Activated naive CD4-positive, alpha-beta T cell treated with anti-CD3 and anti-CD28 coated beads for 36 hours (primary cell): Measurements from ENCODE around the gene GH2. TPM values are rescaled to one million over a fixed set of nuclear protein-coding genes. Genes with fewer than 3 reads are reported as not detected.
"Not testable (repeated sequence)": the region's sequence is repeated elsewhere in the genome, so short reads cannot be mapped to it uniquely, and the experiment has no call there.

Source experiments
- CTCF ChIA-PET: fragments of 350-600 bp; sonication (Branson Sonifier 250); formaldehyde crosslinking; loops from one replicate; lab custom pipeline; 2021; ENCODE audit warnings: antibody characterized with exemption; lab: Charles Lee
- DNase-seq: peaks from one replicate; pipeline ENCODE4 v3.0.0-alpha.2; 2020
- H3K27ac Mint-ChIP-seq: one replicate; pipeline ENCODE4 v1.8.0; 2021; ENCODE audit warnings: mild to moderate bottlenecking, mixed read lengths
- H3K27me3 Mint-ChIP-seq: one replicate; pipeline ENCODE4 v1.8.0; 2021; ENCODE audit warnings: low read depth, mixed read lengths
- H3K36me3 Mint-ChIP-seq: one replicate; pipeline ENCODE4 v1.8.0; 2021; ENCODE audit warnings: low read depth, mixed read lengths
- H3K4me1 Mint-ChIP-seq: one replicate; pipeline ENCODE4 v1.8.0; 2021; ENCODE audit warnings: low read depth, mixed read lengths
- H3K4me3 Mint-ChIP-seq: one replicate; pipeline ENCODE4 v1.8.0; 2021; ENCODE audit warnings: mild to moderate bottlenecking, moderate library complexity, mixed read lengths
- H3K9me3 Mint-ChIP-seq: one replicate; pipeline ENCODE4 v1.8.0; 2021; ENCODE audit warnings: mixed read lengths
- intact Hi-C: fragments of 100-400 bp; cut with micrococcal nuclease; formaldehyde crosslinking; loops from one replicate; pipeline ENCODE4 v1.15.1; 2023
- total RNA-seq, 2 experiments: library from RNA; stranded (reverse); gene quantifications; one replicate each; pipeline ENCODE4 v1.2.3, GENCODE V29; 2021

The GH2 gene
- total RNA-seq = not detected

DNA sequence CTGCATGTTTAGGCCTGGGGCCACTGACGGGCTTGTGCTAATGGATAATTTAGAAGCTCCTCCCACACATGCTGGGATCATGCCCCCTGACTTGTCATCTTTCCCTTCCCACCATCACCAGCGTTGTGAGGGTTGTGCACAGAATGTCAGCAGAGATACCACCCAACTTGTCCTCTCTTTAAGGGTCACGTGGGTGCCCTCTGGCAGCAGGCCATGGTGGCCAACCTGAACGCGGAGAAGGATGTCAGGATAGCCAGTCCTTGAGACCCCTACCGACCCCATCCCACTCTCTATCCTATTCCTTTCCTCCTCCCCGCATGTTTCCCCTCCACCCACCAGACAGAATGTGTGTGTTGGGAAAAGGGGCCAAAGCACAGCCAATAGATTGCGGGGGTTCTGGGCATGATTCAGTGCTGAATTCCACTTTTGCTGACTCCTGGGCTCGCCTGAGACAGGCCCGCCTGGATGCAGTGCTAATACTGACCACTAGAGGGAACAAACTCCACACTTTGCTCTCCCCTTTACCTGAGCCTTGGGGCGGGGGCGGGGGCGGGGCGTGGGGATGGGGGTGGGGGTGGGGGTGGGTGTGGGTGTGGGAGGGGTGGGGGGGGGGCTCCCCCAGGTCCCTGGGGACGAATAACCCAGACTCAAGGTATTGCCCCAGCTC is at the start of gene GH2:
Gene GH2 (minus strand): TSS at position 10 of the 667 bp plus-strand sequence. CDS start 143 bp downstream, outside the sequence.
- Mint-ChIP-seq H3K4me1 (peaks cover 2% of the 10 kb centered on the region), H3K4me3 (no peak within 1 kb of the TSS), H3K36me3 (no peaks in the 10 kb centered on the region), H3K9me3 (no peaks in the 10 kb centered on the region), H3K27me3 (no peaks in the 10 kb centered on the region), H3K27ac (no peak within 1 kb of the TSS)
- intact Hi-C loops = no loop called here
- DNase-seq = peak; percentile 79
- CTCF ChIA-PET = interaction anchor here (0.6 to 1.8 kb wide), 10 partner anchors 8 to 663 kb away, joined by 3 to 9 read pairs (median 3); no protein-coding TSS in a partner anchor

DNA sequence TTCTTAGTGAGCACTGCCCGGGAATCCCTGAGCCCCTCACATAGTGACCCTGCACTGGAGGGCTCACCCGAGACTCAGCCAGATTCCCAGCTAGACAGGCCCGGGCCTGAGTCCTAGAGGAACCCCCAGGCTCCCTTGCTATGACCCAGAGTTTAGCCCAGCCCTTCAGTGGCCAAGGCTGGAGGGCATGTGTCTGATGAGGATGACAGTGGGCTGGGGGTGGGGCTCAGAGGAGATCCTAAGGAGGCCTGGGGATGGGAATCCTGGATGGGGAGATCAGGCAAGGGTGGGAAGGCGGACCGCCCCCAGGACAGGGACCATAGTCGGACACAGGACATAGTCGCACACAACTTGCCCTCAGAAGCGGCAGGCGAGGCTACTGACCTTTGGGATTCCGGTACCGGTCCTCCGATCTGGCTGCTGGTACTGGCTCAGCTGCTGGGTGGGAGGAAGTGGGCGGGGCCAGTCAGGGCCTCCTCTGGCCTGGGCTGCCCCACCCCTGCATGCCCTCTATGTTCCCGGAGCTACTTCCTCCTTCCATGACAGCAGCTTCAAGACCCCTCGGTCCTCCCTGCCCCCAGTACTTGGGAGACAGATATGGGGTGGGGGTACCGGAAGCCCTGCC is 49.3 kb upstream of the GH2 start:
- peak overlapping the region; percentile 76 for H3K27ac Mint-ChIP-seq
- peak overlapping the region; percentile 93 for H3K4me3 Mint-ChIP-seq

DNA sequence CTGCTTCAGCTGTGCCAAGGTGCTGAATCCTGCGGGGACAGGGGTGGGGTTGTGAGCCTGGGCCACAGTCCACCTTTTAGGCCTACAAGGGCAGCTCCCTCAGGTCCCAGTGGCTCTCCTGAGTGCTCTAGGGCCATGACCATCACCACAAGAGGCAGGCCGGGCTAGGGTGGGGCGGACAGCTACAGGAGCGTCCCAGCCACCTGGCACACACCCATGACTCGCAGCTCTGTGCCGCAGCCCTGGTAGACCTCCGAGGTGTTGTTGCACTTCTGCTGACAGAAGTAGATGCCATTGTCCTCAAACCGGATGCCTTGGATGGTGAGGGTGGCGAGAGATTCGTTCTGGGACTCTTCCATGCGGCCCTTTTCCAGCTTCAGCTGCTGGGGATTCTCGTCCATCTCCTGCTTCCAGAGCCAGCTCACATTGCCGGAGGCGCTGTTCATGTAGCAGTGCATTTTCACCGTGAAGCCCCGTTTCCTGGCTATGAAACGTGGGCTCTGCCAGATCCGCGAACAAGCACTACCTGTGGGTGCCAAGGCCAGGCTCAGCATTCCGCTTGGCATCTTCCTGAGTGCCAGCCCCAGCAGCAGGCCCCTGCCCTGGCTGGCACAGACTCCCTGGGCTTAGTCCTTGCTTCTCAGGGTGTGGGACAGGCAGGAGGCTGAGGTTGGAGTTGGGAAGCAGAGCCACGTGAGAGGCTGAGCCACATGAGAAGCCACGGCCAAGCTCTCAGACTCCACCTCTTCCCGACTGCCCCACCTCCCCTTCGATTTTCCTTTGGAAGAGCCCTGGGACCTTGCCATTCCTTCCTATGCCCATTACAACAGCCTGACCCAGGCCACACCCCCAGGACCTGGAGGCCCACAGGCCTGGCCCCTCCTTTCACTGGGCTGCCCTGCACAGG is 48.4 kb upstream of the GH2 start:
- Mint-ChIP-seq H3K4me3 (no peak overlapping the region), H3K4me1 (peaks cover 17% of the 10 kb centered on the region), H3K27me3 (no peaks in the 10 kb centered on the region), H3K9me3 (no peaks in the 10 kb centered on the region), H3K36me3 (peaks cover 7% of the 10 kb centered on the region), H3K27ac (no peak overlapping the region)
- DNase-seq = no peak
- CTCF ChIA-PET = interaction anchor here (1.1 to 5.5 kb wide), 4 partner anchors 11 to 149 kb away, joined by 3 to 50 read pairs (median 7); partner anchors contain the start of genes CSHL1 and GH1
- intact Hi-C loops = loop anchor here (5.0 kb wide), 1 partner anchor 97 kb away; no protein-coding TSS in a partner anchor

More for the DNA sequence above, 49.3 kb upstream of the GH2 start:
- H3K36me3 Mint-ChIP-seq = peaks cover 7% of the 10 kb centered on the region
- no peaks in the 10 kb centered on the region for H3K27me3 Mint-ChIP-seq
- peaks cover 17% of the 10 kb centered on the region for H3K4me1 Mint-ChIP-seq
- CTCF ChIA-PET = interaction anchor here (1.0 to 5.5 kb wide), 6 partner anchors 12 to 148 kb away, joined by 3 to 50 read pairs (median 11); partner anchors contain the start of genes CSHL1 and GH1
- intact Hi-C loops = loop anchor here (5.0 kb wide), 1 partner anchor 96 kb away; no protein-coding TSS in a partner anchor
- H3K9me3 Mint-ChIP-seq = no peaks in the 10 kb centered on the region
- peak; percentile 68 for DNase-seq

DNA sequence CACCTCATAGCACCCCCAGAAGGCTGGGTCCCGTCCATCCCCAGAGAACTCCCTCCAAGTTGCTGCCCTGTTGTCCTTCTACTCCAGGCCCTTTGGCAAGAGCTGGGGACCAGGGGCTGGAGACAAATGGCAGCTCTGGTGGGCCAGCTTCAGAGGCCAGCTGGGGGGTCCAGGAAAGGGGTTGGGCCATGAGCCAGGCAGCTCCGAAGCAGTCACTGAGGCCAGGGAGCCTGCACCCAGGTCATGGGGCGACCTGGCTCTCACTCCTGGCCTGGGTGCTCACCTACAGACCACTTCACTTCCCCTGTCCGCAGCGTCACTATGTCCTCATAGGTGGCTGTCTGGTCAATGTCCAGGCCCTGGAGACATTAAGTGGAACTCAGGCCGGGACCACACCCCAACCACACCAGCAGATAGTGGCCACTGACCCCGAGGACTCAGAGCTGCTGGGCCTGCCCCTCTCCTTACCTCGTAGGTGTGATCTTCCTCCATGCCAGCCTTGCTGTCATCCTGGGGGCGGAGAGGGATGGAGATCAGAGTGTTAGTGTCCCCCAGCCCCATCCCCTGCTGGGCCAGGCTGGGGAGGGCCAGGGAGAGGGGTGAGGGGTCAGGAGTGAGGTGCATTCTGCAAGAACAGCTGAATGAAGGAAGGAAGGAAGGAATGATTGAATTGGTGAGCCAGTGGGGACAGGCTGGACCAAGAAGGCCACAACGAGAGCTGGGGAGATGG is 47.4 kb upstream of the GH2 start:
- no peaks in the 10 kb centered on the region for H3K27me3 Mint-ChIP-seq
- no peak for DNase-seq
- H3K36me3 Mint-ChIP-seq = peaks cover 7% of the 10 kb centered on the region
- peaks cover 17% of the 10 kb centered on the region for H3K4me1 Mint-ChIP-seq
- no peak overlapping the region for H3K4me3 Mint-ChIP-seq
- CTCF ChIA-PET = interaction anchor here (0.6 to 5.5 kb wide), 5 partner anchors 10 to 97 kb away, joined by 3 to 50 read pairs (median 7); partner anchors contain the start of gene GH1
- intact Hi-C loops = no loop called here
- no peaks in the 10 kb centered on the region for H3K9me3 Mint-ChIP-seq
- H3K27ac Mint-ChIP-seq = no peak overlapping the region

DNA sequence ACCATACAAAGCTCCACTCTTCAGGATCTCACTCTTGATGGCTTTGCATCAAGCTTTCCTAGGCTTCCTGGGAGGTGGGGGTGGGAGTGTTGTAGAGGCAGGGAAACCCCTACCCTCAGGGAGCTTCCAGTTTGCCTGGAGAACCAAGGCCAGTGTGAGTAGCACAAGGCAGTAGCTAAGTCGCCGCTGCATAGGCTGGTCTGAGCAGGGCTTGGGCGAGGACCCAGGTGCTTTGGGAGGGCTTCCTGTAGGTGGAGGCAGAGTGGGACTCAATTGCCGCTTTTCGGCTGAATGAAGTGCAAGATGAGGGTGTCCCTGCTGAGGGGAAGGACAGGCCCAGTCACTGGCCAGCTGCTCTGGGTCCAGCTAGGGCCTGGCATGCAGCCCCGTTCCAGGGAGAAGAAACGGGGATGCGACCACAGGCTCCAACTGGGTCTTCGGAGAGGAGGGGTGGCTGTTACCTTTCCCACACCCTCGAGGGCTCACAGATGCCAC is 46.5 kb upstream of the GH2 start:
- CTCF ChIA-PET = interaction anchor here (1.1 to 5.5 kb wide), 5 partner anchors 9 to 98 kb away, joined by 3 to 50 read pairs (median 7); partner anchors contain the start of gene GH1
- intact Hi-C loops = no loop called here
- Mint-ChIP-seq H3K36me3 (peaks cover 7% of the 10 kb centered on the region), H3K27ac (peak overlapping the region; percentile 41), H3K9me3 (no peaks in the 10 kb centered on the region), H3K4me3 (no peak overlapping the region), H3K4me1 (peaks cover 17% of the 10 kb centered on the region), H3K27me3 (no peaks in the 10 kb centered on the region)
- DNase-seq = no peak

DNA sequence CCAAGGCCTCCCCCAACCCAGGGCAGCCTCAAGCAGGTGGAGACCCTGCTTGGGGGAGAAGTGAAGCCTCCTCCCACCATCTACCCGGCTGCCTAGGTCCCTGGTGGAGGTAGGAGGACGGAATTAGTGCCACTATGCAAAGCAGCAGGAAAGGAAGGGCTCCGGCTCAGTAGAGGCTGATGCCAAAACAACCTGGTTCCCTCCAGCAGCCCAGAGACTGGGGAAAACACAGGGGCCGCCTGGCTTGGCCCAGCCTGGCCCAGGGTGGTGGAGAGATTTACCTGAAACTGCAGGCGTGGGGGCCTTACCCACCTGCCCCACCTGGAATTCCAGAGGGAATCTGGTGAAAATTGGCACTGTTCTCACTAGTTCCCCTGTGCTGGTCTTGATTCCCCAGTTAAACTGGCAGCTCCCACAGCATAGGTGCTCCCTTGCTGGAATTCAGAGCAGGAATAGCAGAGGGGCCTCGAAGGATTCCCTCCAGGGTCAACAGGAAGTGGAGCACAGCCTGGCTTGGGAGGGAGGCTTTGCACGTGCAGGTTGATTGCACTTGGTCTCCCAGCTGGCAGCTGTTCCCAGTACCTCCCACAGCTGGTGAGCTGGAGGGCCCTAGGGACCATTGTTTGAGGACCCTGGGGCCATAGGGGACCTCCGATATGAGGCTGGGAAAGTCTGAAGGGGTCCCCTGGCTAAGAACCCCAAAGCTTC is 45.9 kb upstream of the GH2 start:
- Mint-ChIP-seq H3K27ac (no peak overlapping the region), H3K27me3 (no peaks in the 10 kb centered on the region), H3K36me3 (peaks cover 7% of the 10 kb centered on the region), H3K4me3 (no peak overlapping the region), H3K9me3 (no peaks in the 10 kb centered on the region), H3K4me1 (peaks cover 14% of the 10 kb centered on the region)
- CTCF ChIA-PET = interaction anchor here (1.1 to 5.5 kb wide), 5 partner anchors 9 to 98 kb away, joined by 3 to 50 read pairs (median 7); partner anchors contain the start of gene GH1
- DNase-seq = no peak
- intact Hi-C loops = no loop called here

DNA sequence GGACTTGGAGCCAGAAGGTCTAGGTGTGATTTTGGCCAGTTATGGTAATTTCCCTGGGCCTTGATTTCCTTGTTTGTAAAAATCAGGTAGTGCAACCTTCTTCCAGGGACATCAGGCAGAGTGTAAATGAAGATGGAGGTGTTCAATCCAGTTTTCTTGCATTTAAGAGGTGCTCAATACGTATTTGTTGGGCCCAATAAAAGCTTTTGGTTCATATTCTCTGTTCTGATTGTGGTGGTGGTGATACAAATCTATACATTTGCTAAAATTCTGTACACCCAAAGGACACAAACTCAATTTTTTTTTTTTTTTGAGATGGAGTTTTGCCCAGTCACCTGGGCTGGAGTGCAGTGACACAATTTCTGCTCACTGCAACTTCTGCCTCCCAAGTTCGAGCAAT is 44.4 kb upstream of the GH2 start:
- Mint-ChIP-seq H3K9me3 (no peaks in the 10 kb centered on the region), H3K27ac (no peak overlapping the region), H3K36me3 (peaks cover 7% of the 10 kb centered on the region), H3K4me1 (peaks cover 5% of the 10 kb centered on the region), H3K27me3 (no peaks in the 10 kb centered on the region), H3K4me3 (no peak overlapping the region)
- CTCF ChIA-PET = interaction anchor here (0.7 to 3.0 kb wide), 3 partner anchors 15 to 21 kb away, joined by 3 to 10 read pairs (median 10); partner anchors contain the start of gene CSHL1
- DNase-seq = no peak
- intact Hi-C loops = no loop called here

DNA sequence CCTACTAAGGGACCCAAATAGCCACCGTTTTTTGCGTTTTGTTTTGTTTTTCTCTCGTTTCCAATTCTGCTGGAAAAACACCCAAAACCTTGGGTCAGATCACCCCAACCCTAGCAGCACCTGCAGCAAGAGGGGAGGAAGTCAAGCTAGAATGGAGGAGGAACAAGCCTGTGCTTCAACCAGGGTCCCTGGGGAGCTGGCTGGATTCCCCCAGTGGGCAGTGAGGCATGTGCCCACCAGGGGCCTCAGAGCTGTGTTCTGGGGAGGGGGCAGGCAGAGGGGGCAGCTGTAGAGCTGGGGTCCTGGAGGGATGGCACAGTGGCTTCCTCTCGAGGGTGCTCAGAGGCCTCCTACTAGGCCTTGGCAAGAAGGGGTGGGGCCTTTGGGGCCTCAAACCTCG is 43.9 kb upstream of the GH2 start:
- Mint-ChIP-seq H3K4me1 (peaks cover under 1% of the 10 kb centered on the region), H3K36me3 (peaks cover 5% of the 10 kb centered on the region), H3K4me3 (no peak overlapping the region), H3K27me3 (no peaks in the 10 kb centered on the region), H3K9me3 (no peaks in the 10 kb centered on the region), H3K27ac (no peak overlapping the region)
- intact Hi-C loops = no loop called here
- CTCF ChIA-PET = interaction anchor here (0.6 to 3.0 kb wide), 4 partner anchors 14 to 209 kb away, joined by 3 to 10 read pairs (median 7); partner anchors contain the start of gene CSHL1
- no peak for DNase-seq

DNA sequence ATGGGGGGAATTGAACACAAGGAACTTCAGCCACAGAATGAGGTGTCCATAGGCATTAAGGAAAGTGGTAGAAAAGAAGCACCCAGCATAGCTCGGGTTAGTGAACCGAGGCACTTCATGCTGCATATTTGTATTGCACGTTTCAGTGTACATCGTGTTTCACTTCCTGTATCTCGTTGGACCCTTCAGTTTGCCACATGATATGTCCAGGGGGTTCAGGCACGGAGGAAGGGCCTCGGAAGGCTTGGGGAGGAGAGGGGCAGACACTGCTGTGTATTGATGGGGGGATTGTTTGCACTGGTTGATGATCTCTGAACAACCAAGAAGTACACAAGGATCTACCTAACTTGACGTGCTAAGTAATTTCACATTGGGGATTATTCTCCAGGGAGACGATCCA is 40.7 kb upstream of the GH2 start:
- H3K27ac Mint-ChIP-seq, H3K36me3 Mint-ChIP-seq, H3K4me1 Mint-ChIP-seq, intact Hi-C loops, DNase-seq, H3K4me3 Mint-ChIP-seq, H3K27me3 Mint-ChIP-seq, H3K9me3 Mint-ChIP-seq: not testable (repeated sequence)
- CTCF ChIA-PET = interaction anchor here (0.6 to 2.6 kb wide), 4 partner anchors 16 to 211 kb away, joined by 3 to 7 read pairs (median 3); no protein-coding TSS in a partner anchor

DNA sequence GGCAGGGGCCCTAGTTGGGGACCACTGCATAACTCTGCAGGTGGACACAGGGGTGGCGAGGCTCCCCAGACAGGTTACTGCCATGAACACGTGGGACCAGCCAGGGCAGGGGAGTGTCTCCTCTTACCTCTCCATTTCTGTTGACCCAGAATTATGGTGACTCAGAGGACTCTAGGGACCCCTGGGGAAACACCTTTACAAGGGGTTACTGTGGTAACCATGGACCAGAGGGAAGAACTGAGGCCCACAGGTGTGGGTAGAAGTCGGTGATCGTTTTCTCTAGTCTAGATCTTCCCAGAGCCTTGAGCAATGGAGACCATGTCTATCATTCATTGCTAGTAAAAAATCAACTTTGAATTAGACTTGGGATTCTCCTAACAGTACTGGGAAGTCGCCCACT is 39.0 kb upstream of the GH2 start:
- H3K4me1 Mint-ChIP-seq, H3K27me3 Mint-ChIP-seq, H3K4me3 Mint-ChIP-seq, DNase-seq, H3K36me3 Mint-ChIP-seq, H3K9me3 Mint-ChIP-seq, H3K27ac Mint-ChIP-seq, intact Hi-C loops: not testable (repeated sequence)
- CTCF ChIA-PET = interaction anchor here (1.2 to 5.5 kb wide), 7 partner anchors 10 to 212 kb away, joined by 3 to 91 read pairs (median 42); partner anchors contain the start of gene CD79B
